B cell (primary cell): ENCODE measurements around the gene TRIP4. TPM values are rescaled to one million over a fixed set of nuclear protein-coding genes. Genes with fewer than 3 reads are reported as not detected.

Experiments used
- ATAC-seq: fragments of 200-7000 bp; cut with Tn5 transposase; one replicate; pipeline ENCODE4 v1.10.0; 2021; ENCODE audit warnings: low read depth, mild to moderate bottlenecking, moderate number of reproducible peaks, moderate library complexity
- CTCF ChIA-PET: fragments of 350-600 bp; sonication (Branson Sonifier 250); formaldehyde crosslinking; loops from one replicate; lab custom pipeline; 2021; ENCODE audit warnings: antibody characterized with exemption, inconsistent platforms; lab: Charles Lee
- POLR2A ChIA-PET: fragments of 350-600 bp; sonication (Branson Sonifier 250); formaldehyde crosslinking; loops from one replicate; lab custom pipeline; 2021; ENCODE audit warnings: antibody characterized with exemption; lab: Charles Lee
- DNase-seq: peaks from one replicate; pipeline ENCODE4 v3.0.0; 2013
- H2AFZ ChIP-seq: 2 replicates; pipeline ENCODE4 v1.6.1; 2012; ENCODE audit warnings: mild to moderate bottlenecking, low read depth, low read length; ENCODE audit not compliant: insufficient read depth, poor library complexity, severe bottlenecking
- H3K27ac ChIP-seq, 2 donors: 1 replicate in 1 of 2; 2 replicates in 1 of 2; pipeline ENCODE4 v1.5.1; 2012 to 2013; ENCODE audit warnings: low read length in 2 of 2, mild to moderate bottlenecking in 2 of 2, moderate library complexity in 1 of 2
- H3K27me3 ChIP-seq, 4 experiments: fragments of 200-600 bp in 1 of 4; sonication (generic) in 1 of 4; replicated peaks in 1 of 4; 1 replicate in 2 of 4; 2 replicates in 2 of 4; pipeline versions ENCODE4 v1.6.1 to v1.7.0; 2013 to 2016; ENCODE audit warnings: low read length in 3 of 4, mild to moderate bottlenecking in 2 of 4, mixed read lengths in 1 of 4, moderate library complexity in 1 of 4; ENCODE audit not compliant: insufficient read depth in 4 of 4, control insufficient read depth in 3 of 4; ENCODE audit errors: control extremely low read depth in 1 of 4
- H3K36me3 ChIP-seq, 2 experiments: replicated peaks in 1 of 2; 1 replicate in 1 of 2; 2 replicates in 1 of 2; pipeline versions ENCODE4 v1.6.1 to v1.7.1; 2013; ENCODE audit warnings: low read length in 1 of 2; ENCODE audit not compliant: insufficient read depth in 2 of 2, control insufficient read depth in 1 of 2; ENCODE audit errors: control extremely low read depth in 1 of 2, extremely low read depth in 1 of 2
- H3K4me1 ChIP-seq, 2 donors: fragments of 200-600 bp in 1 of 2; sonication (generic) in 1 of 2; 1 replicate in 1 of 2; 2 replicates in 1 of 2; pipeline versions ENCODE4 v1.5.1 to v1.6.1; 2013 to 2017; ENCODE audit warnings: low read length in 2 of 2; ENCODE audit not compliant: control insufficient read depth in 2 of 2, insufficient read depth in 2 of 2
- H3K4me2 ChIP-seq: replicated peaks from 2 replicates; pipeline ENCODE3; 2012; ENCODE audit warnings: mild to moderate bottlenecking, low read depth, low read length; ENCODE audit not compliant: poor library complexity, severe bottlenecking
- H3K4me3 ChIP-seq, 5 experiments: fragments of 200-600 bp in 1 of 5; sonication (generic) in 1 of 5; 1 replicate in 3 of 5; 2 replicates in 2 of 5; pipeline versions ENCODE4 v1.5.1 to v1.7.0; 2011 to 2016; ENCODE audit warnings: low read length in 4 of 5, mild to moderate bottlenecking in 4 of 5, low read depth in 2 of 5, control low read depth in 1 of 5, moderate library complexity in 1 of 5; ENCODE audit not compliant: insufficient read depth in 1 of 5; ENCODE audit errors: control extremely low read depth in 1 of 5, extremely low read depth in 1 of 5
- H3K79me2 ChIP-seq: fragments of 200-600 bp; sonication (generic); one replicate; pipeline ENCODE4 v1.6.0; 2016; ENCODE audit warnings: low read length; ENCODE audit not compliant: control insufficient read depth, insufficient read depth
- H3K9ac ChIP-seq: fragments of 200-600 bp; sonication (generic); 2 replicates; pipeline ENCODE4 v1.6.1; 2017; ENCODE audit warnings: mild to moderate bottlenecking, low read length, moderate library complexity
- H3K9me3 ChIP-seq, 3 donors: one replicate each; pipeline versions ENCODE4 v1.6.1 to v1.7.1; 2013; ENCODE audit warnings: low read length in 2 of 3; ENCODE audit not compliant: control insufficient read depth in 2 of 3, insufficient read depth in 1 of 3; ENCODE audit errors: control extremely low read depth in 1 of 3
- H4K20me1 ChIP-seq: 2 replicates; pipeline ENCODE4 v1.6.0; 2012; ENCODE audit warnings: mild to moderate bottlenecking, low read length; ENCODE audit not compliant: insufficient read depth, control insufficient read depth, poor library complexity, severe bottlenecking
- H3K27ac Mint-ChIP-seq: one replicate; pipeline ENCODE4 v1.8.0; 2021; ENCODE audit warnings: mixed read lengths
- H3K27me3 Mint-ChIP-seq: one replicate; pipeline ENCODE4 v1.8.0; 2021; ENCODE audit warnings: mixed read lengths
- H3K4me1 Mint-ChIP-seq: one replicate; pipeline ENCODE4 v1.8.0; 2021; ENCODE audit warnings: mixed read lengths
- H3K4me3 Mint-ChIP-seq: one replicate; pipeline ENCODE4 v1.8.0; 2021; ENCODE audit warnings: mixed read lengths
- H3K9me3 Mint-ChIP-seq: one replicate; pipeline ENCODE4 v1.8.0; 2022; ENCODE audit warnings: mixed read lengths; ENCODE audit not compliant: insufficient read depth
- CTCF ChIP-seq: fragments of 200-600 bp; IDR thresholded peaks from one replicate; pipeline ENCODE4 v1.8.0; 2022; ENCODE audit warnings: antibody characterized with exemption, mild to moderate bottlenecking
- EZH2 ChIP-seq: IDR thresholded peaks from 2 replicates; pipeline ENCODE4 v1.6.1; 2012; ENCODE audit warnings: borderline replicate concordance, low read depth, mild to moderate bottlenecking, moderate library complexity, low read length; ENCODE audit not compliant: insufficient read depth, poor library complexity, severe bottlenecking
- WGBS: methylation state at CpG from one replicate; pipeline ENCODE4 v1.1.5; 2013; ENCODE audit warnings: missing lambda C conversion rate; ENCODE audit not compliant: insufficient coverage; 5-methylcytosine and 5-hydroxymethylcytosine counted together
- intact Hi-C: fragments of 100-400 bp; cut with micrococcal nuclease; formaldehyde crosslinking; loops from one replicate; pipeline ENCODE4 v1.10.0; 2022
- polyA plus RNA-seq: library from polyadenylated mRNA; depleted of rRNA; stranded (reverse); fragments of >200 nt; gene quantifications from 2 replicates; pipeline ENCODE4 v1.2.3, GENCODE V29; 2012
- total RNA-seq, 2 donors: library from RNA; stranded (reverse); fragments of 120-200 nt in 1 of 2; gene quantifications; 1 replicate in 1 of 2; 2 replicates in 1 of 2; pipeline versions ENCODE4 v1.2.3 to v1.2.4, GENCODE V29; 2013 to 2022

TRIP4 gene
- total and polyA plus RNA-seq, 2 donors (not counting 1 experiment from before 2014, with no cell fraction given), result 13.7 to 38.2 TPM

GRCh38 chr15:64383760-64384159 lies 3.9 kb upstream of the TRIP4 start:
- H3K4me3 ChIP-seq, result no peak overlapping the region
- intact Hi-C loops, result loop anchor here (10.0 kb wide), 1 partner anchor 1259 kb away; the partner anchor contains the start of gene LACTB
- H4K20me1 ChIP-seq, result no peaks in the 10 kb centered on the region
- H3K4me1 Mint-ChIP-seq, result peaks cover 27% of the 10 kb centered on the region
- H3K9me3 ChIP-seq, result no peaks in the 10 kb centered on the region
- H3K27me3 Mint-ChIP-seq, result no peaks in the 10 kb centered on the region
- DNase-seq (no peak), ATAC-seq (no peak)
- POLR2A ChIA-PET, result no interaction called here
- no peaks in the 10 kb centered on the region for H3K9me3 Mint-ChIP-seq
- no peak overlapping the region for H3K4me2 ChIP-seq
- H2AFZ ChIP-seq, result no peak overlapping the region
- WGBS, result no CpG with 5 or more reads among the region's 2 CpGs
- no peaks in the 10 kb centered on the region for H3K27me3 ChIP-seq
- no peak for TF ChIP-seq CTCF
- no peak for TF ChIP-seq EZH2
- H3K4me1 ChIP-seq, result peaks cover 16 to 24% of the 10 kb centered on the region in 2 donors
- no peak overlapping the region for H3K4me3 Mint-ChIP-seq
- no peak overlapping the region for H3K27ac Mint-ChIP-seq
- CTCF ChIA-PET, result no interaction called here
- no peak overlapping the region for H3K27ac ChIP-seq
- H3K36me3 ChIP-seq, result no peaks in the 10 kb centered on the region
- no peak overlapping the region for H3K9ac ChIP-seq
- H3K79me2 ChIP-seq, result peaks cover 19% of the 10 kb centered on the region

- peaks cover 14 to 22% of the 10 kb centered on the region in 2 donors for H3K4me1 ChIP-seq
- DNase-seq (no peak), ATAC-seq (no peak)
- Mint-ChIP-seq H3K4me3 (no peak overlapping the region), H3K4me1 (peaks cover 22% of the 10 kb centered on the region), H3K27me3 (no peaks in the 10 kb centered on the region), H3K9me3 (no peaks in the 10 kb centered on the region), H3K27ac (no peak overlapping the region)
- TF ChIP-seq EZH2, result no peak
- TF ChIP-seq CTCF, result no peak
- no peak overlapping the region for H3K9ac ChIP-seq
- no peaks in the 10 kb centered on the region for H4K20me1 ChIP-seq
- intact Hi-C loops, result loop anchor here (2.0 to 10.0 kb wide), 3 partner anchors 76 to 1261 kb away; partner anchors contain the start of genes LACTB, SNX1 and ZNF609
- 100% methylated on average over 3 of the region's 7 CpGs for WGBS
- peaks cover 21% of the 10 kb centered on the region for H3K79me2 ChIP-seq
- no peaks in the 10 kb centered on the region for H3K9me3 ChIP-seq
- no peak overlapping the region for H3K4me3 ChIP-seq
- H3K27ac ChIP-seq, result no peak overlapping the region
- CTCF ChIA-PET, result no interaction called here
- no peak overlapping the region for H3K4me2 ChIP-seq
- H3K36me3 ChIP-seq, result no peaks in the 10 kb centered on the region
- POLR2A ChIA-PET, result interaction anchor here (0.7 kb wide), 1 partner anchor 380 kb away, joined by 3 read pairs; no protein-coding TSS in a partner anchor
- no peak overlapping the region for H2AFZ ChIP-seq
- no peaks in the 10 kb centered on the region for H3K27me3 ChIP-seq
Measured at GRCh38 chr15:64386291-64386690, 1.3 kb upstream of the TRIP4 start.
